Mucosa of stomach (tissue), 1 donor: Measurements from ENCODE around the gene ZGLP1.
"Not testable (repeated sequence)": the region's sequence is repeated elsewhere in the genome, so short reads cannot be mapped to it uniquely, and the experiment has no call there.

ENCODE experiments used
- H3K27me3 ChIP-seq: one replicate; pipeline ENCODE4 v1.7.0; 2013; ENCODE audit warnings: mild to moderate bottlenecking, low read length; ENCODE audit not compliant: control insufficient read depth, insufficient read depth
- H3K36me3 ChIP-seq: one replicate; pipeline ENCODE4 v1.7.0; 2013; ENCODE audit warnings: low read length; ENCODE audit not compliant: control insufficient read depth, insufficient read depth
- H3K4me1 ChIP-seq: one replicate; pipeline ENCODE4 v1.7.0; 2013; ENCODE audit warnings: mild to moderate bottlenecking, low read length; ENCODE audit not compliant: control insufficient read depth, insufficient read depth
- H3K4me3 ChIP-seq: one replicate; pipeline ENCODE4 v1.7.0; 2013; ENCODE audit warnings: low read length
- H3K9ac ChIP-seq: one replicate; pipeline ENCODE4 v1.7.0; 2013; ENCODE audit warnings: mild to moderate bottlenecking, low read length, moderate library complexity
- H3K9me3 ChIP-seq: one replicate; pipeline ENCODE4 v1.7.0; 2013; ENCODE audit warnings: mild to moderate bottlenecking, low read length, moderate library complexity; ENCODE audit not compliant: control insufficient read depth
- donor health status: Pancreatic carcinoma.

Gene ZGLP1

GRCh38 chr19:10309423-10309822 is at the start of gene ZGLP1:
Gene ZGLP1, minus strand, starts transcription at chr19:10309815.
- H3K36me3 ChIP-seq, result no peaks in the 10 kb centered on the region
- H3K4me3 ChIP-seq, result no peak within 1 kb of the TSS
- no peaks in the 10 kb centered on the region for H3K27me3 ChIP-seq
- H3K9me3 ChIP-seq, result no peaks in the 10 kb centered on the region
- no peak within 1 kb of the TSS for H3K9ac ChIP-seq
- H3K4me1 ChIP-seq, result no peaks in the 10 kb centered on the region

- no peaks in the 10 kb centered on the region for H3K9me3 ChIP-seq
- peaks cover 13% of the 10 kb centered on the region for H3K36me3 ChIP-seq
- no peak overlapping the region for H3K9ac ChIP-seq
- H3K4me1 ChIP-seq, result no peaks in the 10 kb centered on the region
- H3K4me3 ChIP-seq, result no peak overlapping the region
- no peaks in the 10 kb centered on the region for H3K27me3 ChIP-seq
Measured at GRCh38 chr19:10356431-10356830, 46.8 kb upstream of the ZGLP1 start.

GRCh38 chr19:10353793-10354391 is 44.3 kb upstream of the ZGLP1 start:
- Histone ChIP-seq H3K27me3 (no peaks in the 10 kb centered on the region), H3K9me3 (no peaks in the 10 kb centered on the region), H3K4me1 (no peaks in the 10 kb centered on the region), H3K4me3 (no peak overlapping the region), H3K36me3 (peaks cover 13% of the 10 kb centered on the region), H3K9ac (no peak overlapping the region)

- no peak overlapping the region for H3K4me3 ChIP-seq
- no peaks in the 10 kb centered on the region for H3K9me3 ChIP-seq
- no peaks in the 10 kb centered on the region for H3K4me1 ChIP-seq
- H3K9ac ChIP-seq, result no peak overlapping the region
- H3K36me3 ChIP-seq, result peaks cover 13% of the 10 kb centered on the region
- H3K27me3 ChIP-seq, result no peaks in the 10 kb centered on the region
Measured at GRCh38 chr19:10352764-10353671, 43.4 kb upstream of the ZGLP1 start.

GRCh38 chr19:10346509-10346908 is 36.9 kb upstream of the ZGLP1 start:
- Histone ChIP-seq H3K4me3 (no peak overlapping the region), H3K9me3 (no peaks in the 10 kb centered on the region), H3K4me1 (no peaks in the 10 kb centered on the region), H3K9ac (no peak overlapping the region), H3K27me3 (no peaks in the 10 kb centered on the region), H3K36me3 (no peaks in the 10 kb centered on the region)

- H3K9me3 ChIP-seq, result no peaks in the 10 kb centered on the region
- no peak overlapping the region for H3K4me3 ChIP-seq
- H3K9ac ChIP-seq, result no peak overlapping the region
- H3K36me3 ChIP-seq, result no peaks in the 10 kb centered on the region
- no peaks in the 10 kb centered on the region for H3K27me3 ChIP-seq
- no peaks in the 10 kb centered on the region for H3K4me1 ChIP-seq
Measured at GRCh38 chr19:10344780-10345179, 35.2 kb upstream of the ZGLP1 start.

- no peaks in the 10 kb centered on the region for H3K27me3 ChIP-seq
- H3K4me1 ChIP-seq, result no peaks in the 10 kb centered on the region
- no peaks in the 10 kb centered on the region for H3K36me3 ChIP-seq
- H3K9ac ChIP-seq, result no peak overlapping the region
- no peaks in the 10 kb centered on the region for H3K9me3 ChIP-seq
- no peak overlapping the region for H3K4me3 ChIP-seq
Measured at GRCh38 chr19:10343495-10343894, 33.9 kb upstream of the ZGLP1 start.

GRCh38 chr19:10339977-10340376 is 30.4 kb upstream of the ZGLP1 start:
- H3K4me1 ChIP-seq, result peaks cover 3% of the 10 kb centered on the region
- H3K36me3 ChIP-seq, result no peaks in the 10 kb centered on the region
- H3K9ac ChIP-seq, result no peak overlapping the region
- H3K4me3 ChIP-seq, result no peak overlapping the region
- no peaks in the 10 kb centered on the region for H3K9me3 ChIP-seq
- H3K27me3 ChIP-seq, result no peaks in the 10 kb centered on the region

- H3K9ac ChIP-seq, result peak within 1 kb of the TSS; percentile 34
- no peaks in the 10 kb centered on the region for H3K9me3 ChIP-seq
- no peaks in the 10 kb centered on the region for H3K36me3 ChIP-seq
- peaks cover 4% of the 10 kb centered on the region for H3K4me1 ChIP-seq
- H3K4me3 ChIP-seq, result no peak within 1 kb of the TSS
- H3K27me3 ChIP-seq, result no peaks in the 10 kb centered on the region
Measured at GRCh38 chr19:10339380-10339960, 29.9 kb upstream of the ZGLP1 start, which contains the start of gene ICAM3. Gene ICAM3, minus strand, starts transcription at chr19:10339624. Its CDS starts 10 bp downstream, at chr19:10339614.

- H3K36me3 ChIP-seq, result no peaks in the 10 kb centered on the region
- no peak overlapping the region for H3K4me3 ChIP-seq
- peak overlapping the region; percentile 34 for H3K9ac ChIP-seq
- no peaks in the 10 kb centered on the region for H3K27me3 ChIP-seq
- peaks cover 9% of the 10 kb centered on the region for H3K4me1 ChIP-seq
- H3K9me3 ChIP-seq, result no peaks in the 10 kb centered on the region
Measured at GRCh38 chr19:10338940-10339339, 29.3 kb upstream of the ZGLP1 start.

GRCh38 chr19:10336725-10337124 is 27.1 kb upstream of the ZGLP1 start:
- peaks cover 19% of the 10 kb centered on the region for H3K4me1 ChIP-seq
- not testable (repeated sequence) for H3K9ac ChIP-seq, H3K27me3 ChIP-seq, H3K36me3 ChIP-seq, H3K4me3 ChIP-seq, H3K9me3 ChIP-seq

- H3K9me3 ChIP-seq, result no peaks in the 10 kb centered on the region
- H3K27me3 ChIP-seq, result no peaks in the 10 kb centered on the region
- H3K9ac ChIP-seq, result no peak overlapping the region
- peaks cover 19% of the 10 kb centered on the region for H3K4me1 ChIP-seq
- no peak overlapping the region for H3K4me3 ChIP-seq
- H3K36me3 ChIP-seq, result no peaks in the 10 kb centered on the region
Measured at GRCh38 chr19:10335352-10335985, 25.9 kb upstream of the ZGLP1 start.
